GM12878 (cell line): ENCODE data around the gene PARD6A.

Experiments
- BHLHE40 ChIP-seq, 2 experiments: fragments of 450-650 bp in 1 of 2; IDR thresholded peaks; 2 replicates each; pipeline ENCODE4 v1.6.1; 2011 to 2017; ENCODE audit warnings: low read depth in 2 of 2, borderline replicate concordance in 1 of 2, improper control_type of control experiment in 1 of 2, low read length in 1 of 2, mild to moderate bottlenecking in 1 of 2
- CREB1 ChIP-seq: IDR thresholded peaks from 2 replicates; pipeline ENCODE4 v1.6.1; 2012; ENCODE audit warnings: low read depth, mild to moderate bottlenecking, inconsistent platforms
- CTCF ChIP-seq, 3 experiments: IDR thresholded peaks in 2 of 3; conservative IDR thresholded peaks in 1 of 3; 2 replicates each; pipeline ENCODE4 v1.5.1; 2011; ENCODE audit warnings: low read depth in 3 of 3, low read length in 3 of 3, mild to moderate bottlenecking in 3 of 3, control low read depth in 2 of 3, moderate library complexity in 2 of 3, inconsistent platforms in 1 of 3, mixed read lengths in 1 of 3; ENCODE audit not compliant: control insufficient read depth in 2 of 3, insufficient read depth in 1 of 3; ENCODE audit errors: extremely low read depth in 1 of 3
- EZH2 ChIP-seq: IDR thresholded peaks from 2 replicates; pipeline ENCODE4 v1.6.1; 2012; ENCODE audit warnings: low read depth, mild to moderate bottlenecking, control low read depth, inconsistent platforms, low read length, borderline replicate concordance; ENCODE audit not compliant: control insufficient read depth
- FOXM1 ChIP-seq: IDR thresholded peaks from 2 replicates; pipeline ENCODE4 v1.6.1; 2012; ENCODE audit warnings: low read depth, mild to moderate bottlenecking, inconsistent platforms, low read length, moderate library complexity
- HDAC2 ChIP-seq: fragments of 200-600 bp; sonication (generic); IDR thresholded peaks from 2 replicates; pipeline ENCODE4 v1.6.1; 2017
- MTA2 ChIP-seq: fragments of 450-650 bp; IDR thresholded peaks from 2 replicates; pipeline ENCODE4 v1.6.1; 2016; ENCODE audit warnings: low read depth, mild to moderate bottlenecking, moderate library complexity
- POLR2A ChIP-seq: IDR thresholded peaks from 2 replicates; pipeline ENCODE4 v1.6.1; 2011; ENCODE audit warnings: low read depth, mild to moderate bottlenecking, low read length
- PRDM15 ChIP-seq: fragments of 450-650 bp; formaldehyde crosslinking; IDR thresholded peaks from 2 replicates; pipeline ENCODE4 v1.4.0; 2020; ENCODE audit warnings: mild to moderate bottlenecking, moderate library complexity
- RFX5 ChIP-seq: IDR thresholded peaks from 2 replicates; pipeline ENCODE4 v1.6.1; 2011; ENCODE audit warnings: low read depth, low read length, improper control_type of control experiment
- SP1 ChIP-seq: IDR thresholded peaks from one replicate; pipeline ENCODE4 v1.6.1; 2011; ENCODE audit warnings: low read depth, low read length
- SRF ChIP-seq, 2 experiments: IDR thresholded peaks; 2 replicates each; pipeline ENCODE4 v1.6.1; 2011; ENCODE audit warnings: low read depth in 2 of 2, low read length in 2 of 2, mild to moderate bottlenecking in 1 of 2, moderate library complexity in 1 of 2
- ZNF274 ChIP-seq: IDR thresholded peaks from one replicate; pipeline ENCODE4 v1.8.0; 2011; ENCODE audit not compliant: insufficient read length, insufficient read depth
- TF ChIP-seq, protein P1 (sequence below): IDR thresholded peaks from 2 replicates; pipeline ENCODE4 v1.6.1; 2012; ENCODE audit warnings: low read depth, low read length, improper control_type of control experiment

GRCh38 chr16:67648088-67648763 lies 12.5 kb upstream of the PARD6A start:
- TF ChIP-seq BHLHE40 (IDR thresholded peaks at IDR 0.05; ENCODE audit: borderline replicate concordance in 1 of 2, low read depth in 2 of 2, low read length in 1 of 2): no peak
- TF ChIP-seq POLR2A: no peak
- no peak for TF ChIP-seq EZH2
- no peak for TF ChIP-seq HDAC2
- no peak for TF ChIP-seq FOXM1
- no peak for TF ChIP-seq MTA2
- no peak for TF ChIP-seq CREB1
- no peak for TF ChIP-seq CTCF (IDR thresholded peaks at IDR 0.05 in 2 of 3, conservative IDR thresholded peaks at IDR 0.05 in 1 of 3; ENCODE audit: control insufficient read depth in 2 of 3, extremely low read depth in 1 of 3, insufficient read depth in 1 of 3, low read depth in 3 of 3, low read length in 3 of 3)
- TF ChIP-seq SP1: no peak
- no peak for TF ChIP-seq PRDM15
- TF ChIP-seq ZNF274: no peak
- TF ChIP-seq RFX5: no peak
- no peak for TF ChIP-seq SRF (IDR thresholded peaks at IDR 0.05; ENCODE audit: low read depth in 2 of 2, low read length in 2 of 2)
- TF ChIP-seq, protein P1, sequence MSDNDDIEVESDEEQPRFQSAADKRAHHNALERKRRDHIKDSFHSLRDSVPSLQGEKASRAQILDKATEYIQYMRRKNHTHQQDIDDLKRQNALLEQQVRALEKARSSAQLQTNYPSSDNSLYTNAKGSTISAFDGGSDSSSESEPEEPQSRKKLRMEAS: no peak
